Measurements from ENCODE around the gene DYNC1H1.
"Not testable (repeated sequence)": the region's sequence is repeated elsewhere in the genome, so short reads cannot be mapped to it uniquely, and the experiment has no call there.

DNA sequence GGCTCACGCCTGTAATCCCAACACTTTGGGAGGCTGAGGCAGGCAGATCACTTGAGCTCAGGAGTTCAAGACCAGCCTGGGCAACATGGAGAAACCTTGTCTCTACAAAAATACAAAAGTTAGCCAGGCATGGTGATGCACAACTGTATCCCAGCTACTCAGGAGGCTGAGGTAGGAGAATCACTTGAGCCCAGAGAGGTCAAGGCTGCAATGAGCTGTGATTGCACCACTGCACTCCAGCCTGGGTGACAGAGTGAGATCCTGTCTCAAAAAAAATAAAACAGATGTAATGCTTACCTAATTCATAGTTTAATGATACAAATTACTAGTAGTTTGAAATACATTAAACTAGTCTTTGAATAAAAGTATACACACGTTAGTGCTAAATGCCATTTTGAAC, 7.1 kb downstream of the DYNC1H1 start:
- TF ChIP-seq CTCF (conservative IDR thresholded peaks at IDR 0.05; ENCODE audit: low read depth, low read length); EZH2 (IDR thresholded peaks at IDR 0.05; ENCODE audit: borderline replicate concordance, low read depth, low read length, poor library complexity, severe bottlenecking): not testable (repeated sequence)
